Germinal center (tissue), 1 donor: ENCODE data around the gene BRD3.
A peak's percentile ranks its signal among the peaks of the same experiment; 100 is the strongest.

ENCODE experiments used
- DNase-seq: peaks from one replicate; pipeline ENCODE4 v3.0.0; 2012; ENCODE audit warnings: mixed read lengths, low spot score

Gene BRD3

GRCh38 chr9:134039386-134040175, 28.2 kb downstream of the BRD3 start:
- no peak for DNase-seq

- no peak for DNase-seq
Observed at GRCh38 chr9:134037641-134038040, 30.2 kb downstream of the BRD3 start.

- no peak for DNase-seq
Observed at GRCh38 chr9:134036130-134036529, 31.7 kb downstream of the BRD3 start.

- DNase-seq, result no peak
Observed at GRCh38 chr9:134035041-134036039, 32.5 kb downstream of the BRD3 start.

GRCh38 chr9:134034215-134035040, 33.4 kb downstream of the BRD3 start:
- DNase-seq, result no peak

GRCh38 chr9:134033516-134034214, 34.2 kb downstream of the BRD3 start:
- no peak for DNase-seq

GRCh38 chr9:134032456-134033222, 35.2 kb downstream of the BRD3 start:
- DNase-seq, result no peak

GRCh38 chr9:134031783-134032182, 36.0 kb downstream of the BRD3 start:
- DNase-seq, result no peak

GRCh38 chr9:134030821-134031470, 36.9 kb downstream of the BRD3 start:
- no peak for DNase-seq

- DNase-seq, result no peak
Observed at GRCh38 chr9:134029248-134030226, 38.3 kb downstream of the BRD3 start.

GRCh38 chr9:134028575-134029247, 39.1 kb downstream of the BRD3 start:
- DNase-seq, result no peak

- no peak for DNase-seq
Observed at GRCh38 chr9:134028076-134028475, 39.8 kb downstream of the BRD3 start.

GRCh38 chr9:134027561-134027960, 40.3 kb downstream of the BRD3 start:
- DNase-seq, result no peak

- no peak for DNase-seq
Observed at GRCh38 chr9:134026981-134027380, 40.8 kb downstream of the BRD3 start.

- DNase-seq, result no peak
Observed at GRCh38 chr9:134026581-134026980, 41.2 kb downstream of the BRD3 start.

GRCh38 chr9:134025606-134026541, 42.0 kb downstream of the BRD3 start:
- DNase-seq, result peak; percentile 71
